GM12891 (cell line): ENCODE data around the gene MYLK4.

ENCODE experiments used
- DNase-seq: peaks from one replicate; pipeline ENCODE4 v3.0.0; 2011; ENCODE audit warnings: low spot score; ENCODE audit not compliant: insufficient read length
- FAIRE-seq: peaks from 2 replicates; lab custom pipeline; 2011; peaks lifted over from hg19 to GRCh38; lab: Jason Lieb, UNC
- PAX5 ChIP-seq: IDR thresholded peaks from 2 replicates; pipeline ENCODE4 v1.6.1; 2011; ENCODE audit warnings: low read length, moderate library complexity, mild to moderate bottlenecking; ENCODE audit not compliant: insufficient read depth, severe bottlenecking
- POLR2A ChIP-seq: IDR thresholded peaks from 2 replicates; pipeline ENCODE4 v1.6.1; 2011; ENCODE audit warnings: low read depth, low read length, control low read depth
- POLR2AphosphoS5 ChIP-seq: IDR thresholded peaks from 2 replicates; pipeline ENCODE4 v1.6.1; 2011; ENCODE audit warnings: low read depth, low read length, control low read depth
- POU2F2 ChIP-seq: IDR thresholded peaks from 2 replicates; pipeline ENCODE4 v1.6.1; 2011; ENCODE audit warnings: low read depth, mild to moderate bottlenecking, control low read depth, low read length, moderate library complexity
- SPI1 ChIP-seq: IDR thresholded peaks from 2 replicates; pipeline ENCODE4 v1.6.1; 2011; ENCODE audit warnings: low read depth, low read length, control low read depth
- TAF1 ChIP-seq: IDR thresholded peaks from 2 replicates; pipeline ENCODE4 v1.6.1; 2011; ENCODE audit warnings: low read depth, low read length, control low read depth

Gene MYLK4

DNA sequence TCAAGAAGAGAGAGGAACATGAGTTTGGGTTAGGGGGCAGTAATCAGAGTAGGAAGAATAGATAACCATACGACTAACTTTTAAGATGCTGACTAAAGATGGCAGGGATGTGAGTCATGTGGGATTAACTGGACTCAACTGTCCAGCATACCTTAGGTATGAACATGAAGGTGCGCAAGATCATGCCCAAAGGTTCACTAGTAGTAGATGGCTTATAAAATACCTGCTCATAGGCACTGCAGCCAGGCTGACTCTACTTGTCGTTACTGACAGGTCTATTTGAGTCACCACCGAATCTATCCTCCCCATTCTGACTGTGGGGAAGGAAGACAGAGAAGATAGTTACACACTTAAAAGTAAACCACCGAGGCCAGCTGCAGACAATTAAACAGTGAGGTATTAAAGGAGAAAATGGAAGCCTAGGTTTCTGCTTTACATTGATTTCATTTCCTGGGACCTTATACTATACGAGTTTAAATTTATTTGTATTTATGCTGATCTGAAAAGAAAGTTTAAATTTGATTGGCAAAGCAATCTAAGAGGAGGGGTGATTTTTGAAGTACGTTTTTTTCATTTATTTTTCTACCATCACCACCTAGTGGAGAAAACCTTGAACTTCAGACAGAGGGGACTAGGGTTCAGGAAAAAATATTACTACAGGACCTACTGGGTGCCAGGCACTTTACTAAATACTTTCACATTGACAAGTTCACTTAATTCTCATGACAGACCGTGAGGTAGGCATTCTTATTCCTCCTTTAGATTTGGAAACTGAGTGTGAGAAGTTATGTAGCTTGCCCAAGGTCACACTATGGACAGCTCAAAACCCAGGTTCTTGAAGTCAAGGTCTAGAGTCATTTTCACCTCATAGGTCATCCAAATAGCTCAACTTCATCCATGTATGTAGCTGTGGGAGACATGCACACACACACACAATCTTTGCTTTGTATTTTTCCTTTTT is 10.4 kb upstream of the MYLK4 start:
- DNase-seq = no peak
- no peak for FAIRE-seq
- TF ChIP-seq POU2F2 = no peak
- TF ChIP-seq TAF1 = no peak
- no peak for TF ChIP-seq SPI1
- TF ChIP-seq POLR2A = no peak
- TF ChIP-seq PAX5 = no peak
- TF ChIP-seq POLR2AphosphoS5 = no peak

DNA sequence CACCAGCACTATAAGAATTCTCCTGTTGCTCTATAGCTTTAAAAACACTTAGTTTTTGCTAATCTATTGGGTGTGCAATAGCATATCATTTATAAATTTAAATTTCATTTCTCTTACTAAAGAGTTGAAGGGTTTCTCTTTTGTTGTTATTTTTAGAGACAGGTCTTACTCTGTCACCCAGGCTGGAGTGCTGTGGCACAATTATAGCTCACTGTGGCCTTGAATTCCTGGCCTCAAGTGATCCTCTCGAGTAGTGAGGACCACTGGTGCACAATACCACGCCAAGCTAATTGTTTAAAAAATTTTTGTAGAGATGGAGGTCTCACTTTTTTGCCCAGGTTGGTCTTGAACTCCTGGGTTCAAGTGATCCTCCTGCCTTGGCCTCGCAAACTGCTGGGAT is 8.3 kb upstream of the MYLK4 start:
- TF ChIP-seq POU2F2 (no peak), PAX5 (no peak), SPI1 (no peak), TAF1 (no peak), POLR2A (no peak), POLR2AphosphoS5 (no peak)
- FAIRE-seq (no peak), DNase-seq (no peak)

DNA sequence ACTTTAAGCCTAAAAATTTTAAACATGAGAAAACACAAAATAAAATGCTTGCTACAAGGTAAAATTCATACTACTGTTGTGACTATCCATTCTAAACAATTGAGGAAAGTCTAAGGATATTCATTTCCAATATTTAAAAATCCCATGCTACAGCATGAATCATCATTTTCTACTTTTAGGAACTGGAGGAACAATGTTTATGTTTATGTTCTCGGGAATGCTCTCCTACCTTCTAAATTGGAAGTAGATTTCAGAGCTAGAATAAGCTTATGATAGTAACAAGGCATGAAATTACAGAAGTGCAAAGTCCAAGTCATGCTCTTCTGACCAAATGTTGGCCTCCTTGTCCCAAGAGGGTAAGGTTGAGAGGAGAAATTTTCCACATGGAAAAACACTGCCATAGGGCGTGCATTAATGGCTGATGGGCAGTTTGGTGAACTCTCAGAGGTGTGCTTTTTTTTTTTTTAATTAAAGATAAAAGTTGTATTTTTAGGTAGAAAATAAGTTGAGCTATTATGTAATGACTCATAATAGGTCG is 6.0 kb upstream of the MYLK4 start:
- FAIRE-seq (no peak), DNase-seq (no peak)
- TF ChIP-seq TAF1 = no peak
- no peak for TF ChIP-seq POLR2A
- no peak for TF ChIP-seq SPI1
- no peak for TF ChIP-seq POU2F2
- TF ChIP-seq POLR2AphosphoS5 = no peak
- TF ChIP-seq PAX5 = no peak

DNA sequence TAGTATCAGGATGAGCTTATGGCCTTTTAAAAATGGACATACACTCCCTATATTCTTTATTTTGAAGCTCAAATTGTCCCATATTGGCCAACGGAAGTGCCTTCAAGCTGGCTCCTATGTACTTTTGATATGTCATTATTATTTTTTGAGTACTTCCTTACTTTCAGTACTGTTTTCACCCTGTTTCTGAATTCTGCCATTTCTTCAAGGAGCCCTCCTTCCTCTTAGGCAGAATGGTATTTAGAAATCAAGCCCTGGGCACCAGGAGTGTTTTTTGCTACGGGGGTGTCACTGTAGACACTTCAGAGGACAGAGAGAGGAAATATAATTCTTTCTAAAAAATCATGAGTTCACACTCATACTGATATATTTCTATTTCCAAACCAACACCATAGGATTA is 5.5 kb upstream of the MYLK4 start:
- no peak for DNase-seq
- FAIRE-seq = no peak
- TF ChIP-seq POU2F2 = no peak
- no peak for TF ChIP-seq POLR2A
- no peak for TF ChIP-seq SPI1
- TF ChIP-seq POLR2AphosphoS5 = no peak
- no peak for TF ChIP-seq PAX5
- no peak for TF ChIP-seq TAF1

GRCh38 chr6:2755456-2755855 is 4.7 kb upstream of the MYLK4 start:
- FAIRE-seq (no peak), DNase-seq (no peak)
- no peak for TF ChIP-seq PAX5
- no peak for TF ChIP-seq POLR2AphosphoS5
- no peak for TF ChIP-seq POU2F2
- TF ChIP-seq TAF1 = no peak

DNA sequence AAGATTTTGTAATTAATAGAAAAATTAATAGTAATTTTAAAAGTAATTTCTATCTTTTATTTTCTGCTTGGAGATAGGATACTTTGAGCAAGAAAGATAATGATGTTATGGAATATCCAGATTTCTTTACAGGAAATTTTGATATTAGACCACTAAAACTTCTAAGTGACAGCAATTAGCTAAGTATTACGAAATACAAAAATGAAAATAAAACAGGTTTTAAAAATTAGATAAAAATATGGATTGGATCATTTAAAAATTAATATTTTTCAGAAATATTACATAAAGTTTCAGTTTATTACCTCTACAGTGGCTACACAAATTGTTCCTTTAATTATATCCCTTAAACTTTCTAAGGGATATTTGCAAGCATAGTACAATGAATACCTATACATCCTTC is 4.2 kb upstream of the MYLK4 start:
- TF ChIP-seq POU2F2 = no peak
- no peak for TF ChIP-seq SPI1
- no peak for TF ChIP-seq POLR2AphosphoS5
- TF ChIP-seq PAX5 = no peak
- TF ChIP-seq TAF1 = no peak
- no peak for TF ChIP-seq POLR2A
- DNase-seq (no peak), FAIRE-seq (no peak)

- DNase-seq (no peak), FAIRE-seq (no peak)
- TF ChIP-seq SPI1 (no peak), PAX5 (no peak), POLR2AphosphoS5 (no peak), POU2F2 (no peak), POLR2A (no peak), TAF1 (no peak)
These were observed 3.7 kb upstream of the MYLK4 start for GRCh38 chr6:2754393-2754792.

GRCh38 chr6:2753743-2754142 is 3.0 kb upstream of the MYLK4 start:
- TF ChIP-seq POU2F2 (no peak), SPI1 (no peak), POLR2A (no peak), TAF1 (no peak), PAX5 (no peak), POLR2AphosphoS5 (no peak)
- FAIRE-seq (no peak), DNase-seq (no peak)

- no peak for DNase-seq
- TF ChIP-seq PAX5 (no peak), SPI1 (no peak), TAF1 (no peak)
- FAIRE-seq = no peak
These were observed 2.4 kb upstream of the MYLK4 start for GRCh38 chr6:2753110-2753489.

- no peak for DNase-seq
- TF ChIP-seq POLR2A = no peak
- TF ChIP-seq POU2F2 = no peak
- TF ChIP-seq SPI1 = no peak
- TF ChIP-seq PAX5 = no peak
- no peak for TF ChIP-seq POLR2AphosphoS5
- TF ChIP-seq TAF1 = no peak
- no peak for FAIRE-seq
These were observed 1.9 kb upstream of the MYLK4 start for GRCh38 chr6:2752477-2753109.
